ENCODE data around the gene AP1M1. TPM values are rescaled to one million over a fixed set of nuclear protein-coding genes. Genes with fewer than 3 reads are reported as not detected.

Gene AP1M1
- total RNA-seq, 1 experiment from 2014 or later: 27.7 TPM

DNA sequence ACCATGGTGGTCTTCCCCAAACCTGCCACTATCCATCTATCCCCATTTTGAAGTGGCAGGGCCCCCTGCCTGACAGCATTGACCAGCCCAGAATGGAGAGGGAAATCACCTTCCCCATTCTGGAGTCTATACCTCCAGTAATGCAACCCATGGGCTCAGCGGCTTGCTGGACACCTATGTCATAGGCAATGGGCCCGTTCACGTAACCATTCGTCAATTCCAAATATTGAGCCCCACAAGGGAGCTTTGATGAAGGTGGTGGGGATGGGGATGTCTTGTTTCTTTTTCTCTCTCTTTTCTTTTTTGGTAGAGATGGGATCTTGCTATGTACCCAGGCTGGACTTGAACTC, 63.1 kb downstream of the AP1M1 start:
- POLR2A ChIA-PET: no interaction called here
- no peak for DNase-seq (ENCODE audit: low spot score)
- Mint-ChIP-seq H3K27ac (no peak overlapping the region), H3K9me3 (no peaks in the 10 kb centered on the region), H3K4me3 (no peak overlapping the region), H3K4me1 (no peaks in the 10 kb centered on the region), H3K36me3 (no peaks in the 10 kb centered on the region), H3K27me3 (ENCODE audit: low read depth) (no peaks in the 10 kb centered on the region)
- ATAC-seq: no peak
- CTCF ChIA-PET: interaction anchor here (2.0 kb wide), 1 partner anchor 122 kb away, joined by 8 read pairs; no protein-coding TSS in a partner anchor
- TF ChIP-seq, protein P1, sequence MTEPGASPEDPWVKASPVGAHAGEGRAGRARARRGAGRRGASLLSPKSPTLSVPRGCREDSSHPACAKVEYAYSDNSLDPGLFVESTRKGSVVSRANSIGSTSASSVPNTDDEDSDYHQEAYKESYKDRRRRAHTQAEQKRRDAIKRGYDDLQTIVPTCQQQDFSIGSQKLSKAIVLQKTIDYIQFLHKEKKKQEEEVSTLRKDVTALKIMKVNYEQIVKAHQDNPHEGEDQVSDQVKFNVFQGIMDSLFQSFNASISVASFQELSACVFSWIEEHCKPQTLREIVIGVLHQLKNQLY (CRISPR knock-in tag; IDR thresholded peaks at IDR 0.05): no peak
- TF ChIP-seq ZNF121 (CRISPR knock-in tag; IDR thresholded peaks at IDR 0.05) (no peak), FOXK1 (CRISPR knock-in tag; IDR thresholded peaks at IDR 0.05) (no peak), RELA (CRISPR knock-in tag; IDR thresholded peaks at IDR 0.05; ENCODE audit: borderline replicate concordance) (no peak), TEAD1 (CRISPR knock-in tag; IDR thresholded peaks at IDR 0.05) (no peak), MYBL2 (CRISPR knock-in tag; IDR thresholded peaks at IDR 0.05) (no peak), IRF2 (CRISPR knock-in tag; IDR thresholded peaks at IDR 0.05; ENCODE audit: borderline replicate concordance, low read depth) (no peak)
- TF ChIP-seq, protein P2, sequence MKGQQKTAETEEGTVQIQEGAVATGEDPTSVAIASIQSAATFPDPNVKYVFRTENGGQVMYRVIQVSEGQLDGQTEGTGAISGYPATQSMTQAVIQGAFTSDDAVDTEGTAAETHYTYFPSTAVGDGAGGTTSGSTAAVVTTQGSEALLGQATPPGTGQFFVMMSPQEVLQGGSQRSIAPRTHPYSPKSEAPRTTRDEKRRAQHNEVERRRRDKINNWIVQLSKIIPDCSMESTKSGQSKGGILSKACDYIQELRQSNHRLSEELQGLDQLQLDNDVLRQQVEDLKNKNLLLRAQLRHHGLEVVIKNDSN (CRISPR knock-in tag; IDR thresholded peaks at IDR 0.05): no peak
- TF ChIP-seq, protein P3, sequence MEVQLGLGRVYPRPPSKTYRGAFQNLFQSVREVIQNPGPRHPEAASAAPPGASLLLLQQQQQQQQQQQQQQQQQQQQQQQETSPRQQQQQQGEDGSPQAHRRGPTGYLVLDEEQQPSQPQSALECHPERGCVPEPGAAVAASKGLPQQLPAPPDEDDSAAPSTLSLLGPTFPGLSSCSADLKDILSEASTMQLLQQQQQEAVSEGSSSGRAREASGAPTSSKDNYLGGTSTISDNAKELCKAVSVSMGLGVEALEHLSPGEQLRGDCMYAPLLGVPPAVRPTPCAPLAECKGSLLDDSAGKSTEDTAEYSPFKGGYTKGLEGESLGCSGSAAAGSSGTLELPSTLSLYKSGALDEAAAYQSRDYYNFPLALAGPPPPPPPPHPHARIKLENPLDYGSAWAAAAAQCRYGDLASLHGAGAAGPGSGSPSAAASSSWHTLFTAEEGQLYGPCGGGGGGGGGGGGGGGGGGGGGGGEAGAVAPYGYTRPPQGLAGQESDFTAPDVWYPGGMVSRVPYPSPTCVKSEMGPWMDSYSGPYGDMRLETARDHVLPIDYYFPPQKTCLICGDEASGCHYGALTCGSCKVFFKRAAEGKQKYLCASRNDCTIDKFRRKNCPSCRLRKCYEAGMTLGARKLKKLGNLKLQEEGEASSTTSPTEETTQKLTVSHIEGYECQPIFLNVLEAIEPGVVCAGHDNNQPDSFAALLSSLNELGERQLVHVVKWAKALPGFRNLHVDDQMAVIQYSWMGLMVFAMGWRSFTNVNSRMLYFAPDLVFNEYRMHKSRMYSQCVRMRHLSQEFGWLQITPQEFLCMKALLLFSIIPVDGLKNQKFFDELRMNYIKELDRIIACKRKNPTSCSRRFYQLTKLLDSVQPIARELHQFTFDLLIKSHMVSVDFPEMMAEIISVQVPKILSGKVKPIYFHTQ (CRISPR knock-in tag; IDR thresholded peaks at IDR 0.05): no peak
- TF ChIP-seq, protein P4, sequence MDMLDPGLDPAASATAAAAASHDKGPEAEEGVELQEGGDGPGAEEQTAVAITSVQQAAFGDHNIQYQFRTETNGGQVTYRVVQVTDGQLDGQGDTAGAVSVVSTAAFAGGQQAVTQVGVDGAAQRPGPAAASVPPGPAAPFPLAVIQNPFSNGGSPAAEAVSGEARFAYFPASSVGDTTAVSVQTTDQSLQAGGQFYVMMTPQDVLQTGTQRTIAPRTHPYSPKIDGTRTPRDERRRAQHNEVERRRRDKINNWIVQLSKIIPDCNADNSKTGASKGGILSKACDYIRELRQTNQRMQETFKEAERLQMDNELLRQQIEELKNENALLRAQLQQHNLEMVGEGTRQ (CRISPR knock-in tag; IDR thresholded peaks at IDR 0.05): no peak
- TF ChIP-seq, protein P5, sequence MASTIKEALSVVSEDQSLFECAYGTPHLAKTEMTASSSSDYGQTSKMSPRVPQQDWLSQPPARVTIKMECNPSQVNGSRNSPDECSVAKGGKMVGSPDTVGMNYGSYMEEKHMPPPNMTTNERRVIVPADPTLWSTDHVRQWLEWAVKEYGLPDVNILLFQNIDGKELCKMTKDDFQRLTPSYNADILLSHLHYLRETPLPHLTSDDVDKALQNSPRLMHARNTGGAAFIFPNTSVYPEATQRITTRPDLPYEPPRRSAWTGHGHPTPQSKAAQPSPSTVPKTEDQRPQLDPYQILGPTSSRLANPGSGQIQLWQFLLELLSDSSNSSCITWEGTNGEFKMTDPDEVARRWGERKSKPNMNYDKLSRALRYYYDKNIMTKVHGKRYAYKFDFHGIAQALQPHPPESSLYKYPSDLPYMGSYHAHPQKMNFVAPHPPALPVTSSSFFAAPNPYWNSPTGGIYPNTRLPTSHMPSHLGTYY (CRISPR knock-in tag; IDR thresholded peaks at IDR 0.05): no peak
- TF ChIP-seq, protein P6, sequence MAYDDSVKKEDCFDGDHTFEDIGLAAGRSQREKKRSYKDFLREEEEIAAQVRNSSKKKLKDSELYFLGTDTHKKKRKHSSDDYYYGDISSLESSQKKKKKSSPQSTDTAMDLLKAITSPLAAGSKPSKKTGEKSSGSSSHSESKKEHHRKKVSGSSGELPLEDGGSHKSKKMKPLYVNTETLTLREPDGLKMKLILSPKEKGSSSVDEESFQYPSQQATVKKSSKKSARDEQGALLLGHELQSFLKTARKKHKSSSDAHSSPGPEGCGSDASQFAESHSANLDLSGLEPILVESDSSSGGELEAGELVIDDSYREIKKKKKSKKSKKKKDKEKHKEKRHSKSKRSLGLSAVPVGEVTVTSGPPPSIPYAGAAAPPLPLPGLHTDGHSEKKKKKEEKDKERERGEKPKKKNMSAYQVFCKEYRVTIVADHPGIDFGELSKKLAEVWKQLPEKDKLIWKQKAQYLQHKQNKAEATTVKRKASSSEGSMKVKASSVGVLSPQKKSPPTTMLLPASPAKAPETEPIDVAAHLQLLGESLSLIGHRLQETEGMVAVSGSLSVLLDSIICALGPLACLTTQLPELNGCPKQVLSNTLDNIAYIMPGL (CRISPR knock-in tag; IDR thresholded peaks at IDR 0.05): no peak

DNA sequence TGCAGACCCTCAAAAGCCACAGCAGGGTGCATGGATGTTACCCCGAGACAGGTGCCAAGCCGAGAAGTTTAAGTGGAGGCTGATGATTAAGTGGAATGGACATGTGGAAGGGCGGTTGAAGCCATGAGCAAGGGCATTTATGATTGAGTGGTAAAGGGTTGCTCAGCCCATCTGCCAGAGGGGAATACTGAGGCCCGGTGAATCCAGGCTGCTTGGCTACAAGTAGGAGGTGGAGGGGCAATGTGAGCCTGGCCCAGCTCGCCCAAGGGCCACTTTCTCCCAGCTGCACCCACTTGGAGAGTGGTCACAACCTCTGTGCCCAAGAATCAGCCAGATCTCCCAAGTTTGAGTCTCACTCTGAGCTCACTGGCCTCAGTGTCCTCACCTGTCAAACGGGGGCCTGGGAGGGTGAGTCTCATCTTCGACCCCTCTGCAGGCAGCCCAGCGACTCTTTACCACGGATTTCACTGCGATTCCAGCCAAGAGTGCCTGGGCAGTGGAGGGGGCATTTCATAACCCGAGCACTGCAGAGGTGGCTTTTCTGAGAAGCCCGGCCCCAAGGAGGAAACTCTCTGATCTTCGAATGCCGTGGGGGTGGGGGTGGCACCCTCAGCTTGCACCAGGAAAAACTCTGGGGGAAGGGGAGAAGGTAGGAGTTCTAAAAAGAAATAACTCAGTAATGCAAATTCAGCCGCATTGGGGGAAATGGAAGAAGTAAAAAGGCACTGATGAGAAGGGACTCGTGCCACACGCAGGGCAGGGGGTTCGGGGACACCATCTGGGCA, 64.1 kb downstream of the AP1M1 start:
- Mint-ChIP-seq H3K27me3 (ENCODE audit: low read depth) (no peaks in the 10 kb centered on the region), H3K36me3 (no peaks in the 10 kb centered on the region), H3K4me3 (no peak overlapping the region), H3K27ac (no peak overlapping the region), H3K9me3 (no peaks in the 10 kb centered on the region), H3K4me1 (no peaks in the 10 kb centered on the region)
- POLR2A ChIA-PET: no interaction called here
- CTCF ChIA-PET: interaction anchor here (1.4 to 2.0 kb wide), 2 partner anchors 121 to 125 kb away, joined by 5 to 8 read pairs; no protein-coding TSS in a partner anchor
- no peak for ATAC-seq
- no peak for DNase-seq (ENCODE audit: low spot score)
- TF ChIP-seq SMAD3 (CRISPR knock-in tag; IDR thresholded peaks at IDR 0.05; ENCODE audit: borderline replicate concordance): no peak
- no peak for TF ChIP-seq ELF4 (CRISPR knock-in tag; IDR thresholded peaks at IDR 0.05; ENCODE audit: low read depth)
- TF ChIP-seq, protein P7, sequence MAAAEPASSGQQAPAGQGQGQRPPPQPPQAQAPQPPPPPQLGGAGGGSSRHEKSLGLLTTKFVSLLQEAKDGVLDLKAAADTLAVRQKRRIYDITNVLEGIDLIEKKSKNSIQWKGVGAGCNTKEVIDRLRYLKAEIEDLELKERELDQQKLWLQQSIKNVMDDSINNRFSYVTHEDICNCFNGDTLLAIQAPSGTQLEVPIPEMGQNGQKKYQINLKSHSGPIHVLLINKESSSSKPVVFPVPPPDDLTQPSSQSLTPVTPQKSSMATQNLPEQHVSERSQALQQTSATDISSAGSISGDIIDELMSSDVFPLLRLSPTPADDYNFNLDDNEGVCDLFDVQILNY (CRISPR knock-in tag; IDR thresholded peaks at IDR 0.05): no peak
- TF ChIP-seq, protein P8, sequence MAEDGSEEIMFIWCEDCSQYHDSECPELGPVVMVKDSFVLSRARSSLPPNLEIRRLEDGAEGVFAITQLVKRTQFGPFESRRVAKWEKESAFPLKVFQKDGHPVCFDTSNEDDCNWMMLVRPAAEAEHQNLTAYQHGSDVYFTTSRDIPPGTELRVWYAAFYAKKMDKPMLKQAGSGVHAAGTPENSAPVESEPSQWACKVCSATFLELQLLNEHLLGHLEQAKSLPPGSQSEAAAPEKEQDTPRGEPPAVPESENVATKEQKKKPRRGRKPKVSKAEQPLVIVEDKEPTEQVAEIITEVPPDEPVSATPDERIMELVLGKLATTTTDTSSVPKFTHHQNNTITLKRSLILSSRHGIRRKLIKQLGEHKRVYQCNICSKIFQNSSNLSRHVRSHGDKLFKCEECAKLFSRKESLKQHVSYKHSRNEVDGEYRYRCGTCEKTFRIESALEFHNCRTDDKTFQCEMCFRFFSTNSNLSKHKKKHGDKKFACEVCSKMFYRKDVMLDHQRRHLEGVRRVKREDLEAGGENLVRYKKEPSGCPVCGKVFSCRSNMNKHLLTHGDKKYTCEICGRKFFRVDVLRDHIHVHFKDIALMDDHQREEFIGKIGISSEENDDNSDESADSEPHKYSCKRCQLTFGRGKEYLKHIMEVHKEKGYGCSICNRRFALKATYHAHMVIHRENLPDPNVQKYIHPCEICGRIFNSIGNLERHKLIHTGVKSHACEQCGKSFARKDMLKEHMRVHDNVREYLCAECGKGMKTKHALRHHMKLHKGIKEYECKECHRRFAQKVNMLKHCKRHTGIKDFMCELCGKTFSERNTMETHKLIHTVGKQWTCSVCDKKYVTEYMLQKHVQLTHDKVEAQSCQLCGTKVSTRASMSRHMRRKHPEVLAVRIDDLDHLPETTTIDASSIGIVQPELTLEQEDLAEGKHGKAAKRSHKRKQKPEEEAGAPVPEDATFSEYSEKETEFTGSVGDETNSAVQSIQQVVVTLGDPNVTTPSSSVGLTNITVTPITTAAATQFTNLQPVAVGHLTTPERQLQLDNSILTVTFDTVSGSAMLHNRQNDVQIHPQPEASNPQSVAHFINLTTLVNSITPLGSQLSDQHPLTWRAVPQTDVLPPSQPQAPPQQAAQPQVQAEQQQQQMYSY (CRISPR knock-in tag; IDR thresholded peaks at IDR 0.05): no peak
- TF ChIP-seq FOXP1 (CRISPR knock-in tag; IDR thresholded peaks at IDR 0.05; ENCODE audit: borderline replicate concordance): no peak
- TF ChIP-seq, protein P9, sequence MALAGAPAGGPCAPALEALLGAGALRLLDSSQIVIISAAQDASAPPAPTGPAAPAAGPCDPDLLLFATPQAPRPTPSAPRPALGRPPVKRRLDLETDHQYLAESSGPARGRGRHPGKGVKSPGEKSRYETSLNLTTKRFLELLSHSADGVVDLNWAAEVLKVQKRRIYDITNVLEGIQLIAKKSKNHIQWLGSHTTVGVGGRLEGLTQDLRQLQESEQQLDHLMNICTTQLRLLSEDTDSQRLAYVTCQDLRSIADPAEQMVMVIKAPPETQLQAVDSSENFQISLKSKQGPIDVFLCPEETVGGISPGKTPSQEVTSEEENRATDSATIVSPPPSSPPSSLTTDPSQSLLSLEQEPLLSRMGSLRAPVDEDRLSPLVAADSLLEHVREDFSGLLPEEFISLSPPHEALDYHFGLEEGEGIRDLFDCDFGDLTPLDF (CRISPR knock-in tag; IDR thresholded peaks at IDR 0.05): no peak
